ENCODE data around the gene ERICH3.
"Not testable (repeated sequence)": the region's sequence is repeated elsewhere in the genome, so short reads cannot be mapped to it uniquely, and the experiment has no call there.

The ERICH3 gene

GRCh38 chr1:74677926-74678325, 4.3 kb upstream of the ERICH3 start:
- DNase-seq (ENCODE audit: low spot score): no peak

GRCh38 chr1:74674278-74675048, 871 bp upstream of the ERICH3 start:
- DNase-seq (ENCODE audit: low spot score): no peak

- not testable (repeated sequence) for DNase-seq (ENCODE audit: low spot score)
Measured at GRCh38 chr1:74670866-74671265, 2.7 kb downstream of the ERICH3 start.

GRCh38 chr1:74654708-74655107, 18.9 kb downstream of the ERICH3 start:
- no peak for DNase-seq (ENCODE audit: low spot score)

DNA sequence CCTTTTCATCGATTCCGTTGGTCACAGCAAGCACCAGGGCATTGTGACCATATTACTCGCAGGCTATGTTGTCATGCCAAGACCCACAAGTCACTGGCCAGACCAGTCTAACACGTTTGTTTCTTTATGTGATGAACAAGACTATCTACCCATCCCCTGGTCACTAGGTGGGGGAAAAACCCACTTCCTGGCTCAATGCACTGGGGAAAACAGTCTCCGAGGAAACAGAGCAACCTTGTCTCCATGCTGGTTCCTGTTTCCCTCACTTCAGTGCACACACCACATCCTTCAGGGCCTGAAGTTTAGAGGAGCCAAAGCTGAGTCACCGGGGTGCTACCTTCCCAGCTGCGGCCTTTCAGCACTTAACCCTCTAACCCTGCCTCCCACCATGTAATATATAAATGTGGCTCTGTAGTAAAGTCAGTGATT, 20.9 kb downstream of the ERICH3 start:
- no peak for DNase-seq (ENCODE audit: low spot score)

GRCh38 chr1:74650561-74650960, 23.0 kb downstream of the ERICH3 start:
- no peak for DNase-seq (ENCODE audit: low spot score)

- DNase-seq (ENCODE audit: low spot score): no peak
Measured at GRCh38 chr1:74641876-74642275, 31.7 kb downstream of the ERICH3 start.

DNA sequence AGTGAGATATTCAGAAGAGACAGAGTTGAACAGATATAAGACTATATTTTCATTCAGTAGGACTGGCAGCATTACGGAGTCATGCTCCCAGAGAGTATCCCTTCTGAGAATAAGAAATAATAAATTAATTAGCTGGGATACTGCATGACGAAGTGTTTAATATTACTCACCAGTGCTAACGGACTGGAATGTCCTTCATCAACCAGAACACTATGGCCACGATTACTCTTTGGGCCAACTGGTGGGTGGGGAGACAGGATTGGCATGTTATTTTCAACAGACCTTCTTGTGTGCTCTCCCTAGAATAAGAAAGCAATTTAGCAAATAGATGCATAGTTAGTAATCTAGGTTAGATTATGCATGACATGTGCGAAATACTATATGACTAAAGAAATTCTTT, 32.4 kb downstream of the ERICH3 start:
- no peak for DNase-seq (ENCODE audit: low spot score)

- DNase-seq (ENCODE audit: low spot score): no peak
Measured at GRCh38 chr1:74637296-74637695, 36.3 kb downstream of the ERICH3 start.

DNA sequence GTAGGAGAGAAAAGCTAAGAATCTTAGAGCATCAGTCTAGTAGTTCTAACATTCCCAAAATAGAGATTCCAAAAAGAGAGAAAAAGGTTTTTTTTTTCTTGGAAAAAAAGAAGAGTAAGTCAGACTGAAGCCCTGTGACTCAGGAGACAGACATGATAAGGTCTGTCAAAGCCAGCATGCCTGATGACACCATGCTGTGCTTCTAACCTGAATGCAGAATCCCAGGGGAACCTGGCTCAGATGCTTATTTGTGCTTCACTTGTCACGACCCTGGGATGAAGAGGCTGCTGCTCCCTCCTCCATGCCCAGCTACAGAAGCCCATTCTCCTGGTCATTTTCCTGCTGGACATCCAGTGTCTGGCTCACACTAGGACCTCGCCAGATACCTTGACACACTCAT, 44.3 kb downstream of the ERICH3 start:
- DNase-seq (ENCODE audit: low spot score): no peak

GRCh38 chr1:74623716-74624115, 49.9 kb downstream of the ERICH3 start:
- DNase-seq (ENCODE audit: low spot score): no peak

GRCh38 chr1:74620242-74620641, 53.4 kb downstream of the ERICH3 start:
- DNase-seq (ENCODE audit: low spot score): no peak

DNA sequence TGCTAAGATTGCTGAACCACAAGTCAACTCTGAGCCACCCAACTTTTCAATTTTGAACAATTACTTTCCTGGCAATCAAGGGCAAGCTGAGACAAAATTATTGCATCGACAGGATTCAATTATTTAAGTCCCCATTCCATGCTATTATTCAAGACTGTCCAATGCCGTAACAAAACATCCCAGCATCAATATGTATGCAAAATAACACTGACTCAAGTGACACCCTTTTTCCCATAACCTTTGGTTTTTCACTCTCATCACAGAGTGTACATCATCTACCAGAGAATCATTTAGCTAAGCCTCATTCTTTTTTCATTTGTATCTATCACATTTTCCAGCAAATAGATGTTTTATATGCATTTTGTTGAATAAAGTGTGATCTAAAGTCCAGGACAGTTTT, 54.6 kb downstream of the ERICH3 start:
- DNase-seq (ENCODE audit: low spot score): no peak

DNA sequence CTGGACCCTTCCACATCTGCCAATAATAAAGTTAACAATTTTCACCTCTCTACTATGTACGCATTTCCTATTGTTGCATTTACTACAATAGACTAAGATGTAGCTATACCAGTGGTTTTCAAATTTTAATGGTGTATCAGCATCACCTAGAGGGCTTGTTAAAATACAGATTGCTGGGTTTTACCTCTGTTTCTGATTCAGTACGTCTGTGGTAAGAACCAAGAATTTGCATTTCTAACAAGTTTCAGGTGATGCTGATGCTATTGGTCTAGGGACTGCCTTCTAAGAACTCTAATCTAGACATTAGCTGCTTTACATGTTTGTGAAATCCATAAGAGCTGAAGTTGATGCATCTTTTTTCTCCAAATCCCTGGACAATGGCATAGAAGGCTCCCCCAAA, 59.7 kb downstream of the ERICH3 start:
- DNase-seq (ENCODE audit: low spot score): no peak

DNA sequence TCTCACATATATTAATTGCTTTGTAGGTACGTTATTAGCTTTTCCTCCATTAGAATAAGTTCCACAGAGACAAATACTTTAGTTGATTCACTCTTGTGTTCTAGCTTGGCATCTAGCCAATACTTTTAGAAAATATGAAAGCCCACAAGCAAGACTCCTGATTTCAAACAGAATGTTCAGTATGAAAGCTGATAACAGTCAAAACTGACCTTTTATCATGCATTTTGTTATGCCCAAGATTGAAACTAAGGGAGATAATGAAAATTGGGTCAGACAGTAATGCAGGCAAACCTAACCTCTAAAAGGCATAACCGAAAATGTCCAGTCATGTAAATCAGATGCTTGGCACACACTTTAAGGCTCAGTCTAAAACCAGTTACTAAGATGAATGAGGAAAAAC, 61.7 kb downstream of the ERICH3 start:
- no peak for DNase-seq (ENCODE audit: low spot score)

DNA sequence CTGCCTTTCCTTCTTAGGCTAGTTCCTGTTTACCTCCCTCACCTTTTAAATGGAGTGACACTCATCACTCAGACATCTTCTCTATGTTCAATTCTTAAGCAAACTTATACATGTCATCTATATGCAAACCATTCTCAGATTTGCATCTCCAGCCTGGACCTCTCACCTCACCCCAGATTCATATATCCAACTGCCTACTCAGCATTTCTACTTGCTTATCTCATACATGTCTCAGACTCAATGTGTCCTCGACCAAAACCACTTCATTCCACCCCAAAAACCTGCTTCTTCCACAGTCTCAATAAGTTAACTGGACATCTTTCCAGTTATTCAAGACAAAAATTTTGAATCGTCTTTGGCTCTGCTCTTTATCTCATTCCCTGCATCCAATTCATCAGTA, 62.6 kb downstream of the ERICH3 start:
- no peak for DNase-seq (ENCODE audit: low spot score)

DNA sequence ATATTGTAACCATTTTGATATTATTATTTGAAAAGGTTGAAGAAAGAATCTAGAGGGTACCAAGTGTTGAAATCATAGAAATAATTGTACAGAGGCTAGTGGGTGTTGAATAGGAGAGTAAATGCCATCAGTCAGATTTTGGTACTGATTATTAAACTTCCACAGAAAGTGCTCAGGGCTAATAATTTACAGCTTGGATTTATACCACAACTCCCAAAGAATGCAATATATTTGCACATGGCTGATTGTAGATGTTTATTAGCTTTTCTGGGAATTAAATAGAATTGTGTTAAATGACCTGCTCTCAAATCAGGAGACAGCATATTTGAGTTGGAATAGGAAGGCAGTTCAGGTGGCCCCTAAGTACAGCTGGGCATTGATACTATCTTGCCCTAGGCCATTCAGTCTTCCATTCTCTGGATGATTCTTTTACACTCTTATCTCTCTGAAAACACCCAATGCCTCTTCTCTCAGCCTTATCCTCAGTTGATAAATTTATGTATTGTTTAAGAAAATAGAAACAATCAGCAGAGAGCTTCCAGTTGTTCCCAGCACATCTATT, 63.7 kb downstream of the ERICH3 start:
- DNase-seq (ENCODE audit: low spot score): no peak

DNA sequence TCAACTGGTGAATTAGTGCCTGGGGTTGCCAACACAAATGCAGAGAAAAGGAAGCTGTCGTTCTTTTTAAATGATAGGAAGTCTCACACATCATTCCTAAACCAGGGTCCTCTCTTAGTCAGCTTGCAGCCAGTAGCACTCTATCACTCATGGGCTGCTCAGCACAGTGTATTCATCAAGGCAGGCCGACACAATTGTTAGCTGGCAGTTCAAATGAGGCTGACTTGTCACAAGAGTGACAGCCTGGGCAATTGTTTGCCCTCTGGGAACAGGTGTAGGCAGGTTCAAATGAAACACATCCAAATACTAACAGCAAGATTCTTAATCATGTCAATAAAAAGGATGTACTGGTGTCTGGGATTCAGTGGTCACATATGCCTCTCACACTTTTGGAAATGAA, 76.9 kb downstream of the ERICH3 start:
- DNase-seq (ENCODE audit: low spot score): no peak

DNA sequence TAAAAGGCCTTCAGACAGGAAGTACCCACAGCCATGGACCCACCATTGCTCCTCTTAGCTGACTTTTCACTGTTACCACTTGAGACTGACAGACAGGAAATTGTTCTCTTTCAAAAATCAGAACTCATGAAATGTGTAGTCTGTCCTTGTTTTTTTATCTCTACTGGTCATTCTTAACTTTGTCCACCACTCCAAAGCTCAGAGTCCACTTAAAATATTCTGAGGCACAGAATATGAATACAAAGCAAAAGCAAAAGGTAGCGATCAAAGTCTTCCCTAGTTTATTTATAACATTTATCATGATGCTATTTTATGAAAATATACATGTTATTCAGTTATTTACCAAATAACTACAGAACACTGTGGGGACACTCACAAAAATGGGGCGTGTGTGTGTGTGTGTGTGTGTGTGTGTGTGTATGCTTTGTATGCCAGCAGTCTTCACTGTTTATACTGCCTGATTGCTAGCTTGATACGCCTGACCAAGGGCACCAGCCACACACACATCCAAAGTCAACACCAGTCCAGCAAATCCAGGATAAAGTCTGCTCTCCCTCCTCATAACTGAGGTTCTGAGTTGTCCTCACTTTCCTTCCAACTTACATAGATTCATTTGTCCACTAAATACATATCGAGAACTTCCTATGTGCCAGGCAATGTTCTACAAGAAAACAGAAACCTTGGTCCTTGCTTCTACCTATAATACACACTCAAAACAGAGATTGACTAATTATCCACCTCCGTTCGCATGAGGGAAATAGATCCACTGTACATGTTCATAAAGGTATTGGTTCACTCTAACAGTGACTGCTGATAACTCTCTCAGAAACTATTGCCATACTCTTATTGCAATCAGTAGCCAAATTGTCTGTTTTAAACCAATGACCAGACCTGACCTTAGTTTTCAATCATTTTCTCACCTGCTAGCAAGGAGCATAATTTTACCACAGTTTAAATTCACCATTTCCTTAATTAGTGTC, 79.4 kb downstream of the ERICH3 start:
- DNase-seq (ENCODE audit: low spot score): no peak

- no peak for DNase-seq (ENCODE audit: low spot score)
Measured at GRCh38 chr1:74592580-74593355, 80.8 kb downstream of the ERICH3 start.

GRCh38 chr1:74591949-74592348, 81.6 kb downstream of the ERICH3 start:
- DNase-seq (ENCODE audit: low spot score): no peak

GRCh38 chr1:74590288-74590687, 83.3 kb downstream of the ERICH3 start:
- DNase-seq (ENCODE audit: low spot score): no peak

Measured in putamen (tissue), 1 donor.